Pancreas (tissue), 10 donors: ENCODE results near the gene ARL10. TPM values are rescaled to one million over a fixed set of nuclear protein-coding genes. Genes with fewer than 3 reads are reported as not detected.
A peak's percentile ranks its signal among the peaks of the same experiment; 100 is the strongest.

Source experiments
- ATAC-seq, 4 donors: fragments of 200-7000 bp; cut with Tn5 transposase; one replicate each; pipeline versions ENCODE4 v1.8.0 to v1.9.1; 2020; ENCODE audit warnings: mild to moderate bottlenecking in 4 of 4, moderate library complexity in 4 of 4
- DNase-seq, 6 donors: peaks; one replicate each; pipeline ENCODE4 v3.0.0-alpha.2; 2020
- FAIRE-seq: peaks from 2 replicates; lab custom pipeline; 2012; peaks lifted over from hg19 to GRCh38; lab: Jason Lieb, UNC
- H3K27ac ChIP-seq, 4 donors: fragments of 200-600 bp; sonication (generic); 1 replicate in 3 of 4; 2 replicates in 1 of 4; pipeline versions ENCODE4 v1.5.0 to v1.8.0; 2020
- H3K27me3 ChIP-seq, 4 donors: fragments of 200-600 bp; one replicate each; pipeline ENCODE4 v1.8.0; 2021
- H3K36me3 ChIP-seq, 3 donors: fragments of 200-600 bp; sonication (generic) in 1 of 3; one replicate each; pipeline versions ENCODE4 v1.5.0 to v1.8.0; 2020 to 2021
- H3K4me1 ChIP-seq, 3 donors: fragments of 200-600 bp; one replicate each; pipeline ENCODE4 v1.8.0; 2021
- H3K4me3 ChIP-seq, 4 donors: fragments of 200-600 bp; sonication (generic) in 2 of 4; one replicate each; pipeline versions ENCODE4 v1.5.0 to v1.8.0; 2020 to 2021
- H3K9me3 ChIP-seq, 4 donors: fragments of 200-600 bp; one replicate each; pipeline ENCODE4 v1.8.0; 2021
- WGBS, 2 donors: extraction: QIAGEN DNeasy Blood & Tissue Kit; methylation state at CpG; one replicate each; pipeline ENCODE4 v1.1.7; 2013; 5-methylcytosine and 5-hydroxymethylcytosine counted together
- intact Hi-C, 3 donors: fragments of 100-400 bp; cut with DNase I; formaldehyde crosslinking; loops; one replicate each; pipeline versions ENCODE4 v1.11.1 to v1.14.2; 2022
- polyA plus RNA-seq, 2 donors: library from polyadenylated mRNA; stranded (reverse); fragments of 200-250 nt; gene quantifications; one replicate each; pipeline ENCODE4 v1.2.3, GENCODE V29; 2013
- total RNA-seq, 6 donors: library from RNA; stranded (reverse); fragmentation: NEBNext Ultra II Directional in 4 of 6; extraction: Animal tissue kit (Norgen Biotek cat#: 25700) in 4 of 6; gene quantifications; one replicate each; pipeline versions ENCODE4 v1.2.1 to v1.2.4, GENCODE V29; 2021 to 2023
- TF ChIP-seq, protein P1 (sequence below), 4 donors: fragments of 200-600 bp; sonication (generic) in 3 of 4; IDR thresholded peaks; one replicate each; pipeline versions ENCODE4 v1.5.0 to v1.8.0; 2021; ENCODE audit warnings: antibody characterized with exemption in 4 of 4
- donor health status: healthy with polysubstance abuse.
- donor health status: DM: no; HTN: no; CAD: no; lungs with moderate emphysema.
- donor health status: DM: no; HTN: no; CAD: no.
- donor health status: control.
- donor health status: control.
- donor health status: Bipolar disorder and iron deficiency.
- donor health status: DM: yes; HTN: yes; CAD: no.
- donor health status: DM: no; HTN: no; CAD: no.
- donor health status: DM: no; HTN: no; CAD: no.
- donor health status: DM: yes; HTN: yes; CAD: no.

ARL10 gene
- total and polyA plus RNA-seq, 8 donors, result 0.95 to 5.3 (median 2.4) TPM

DNA sequence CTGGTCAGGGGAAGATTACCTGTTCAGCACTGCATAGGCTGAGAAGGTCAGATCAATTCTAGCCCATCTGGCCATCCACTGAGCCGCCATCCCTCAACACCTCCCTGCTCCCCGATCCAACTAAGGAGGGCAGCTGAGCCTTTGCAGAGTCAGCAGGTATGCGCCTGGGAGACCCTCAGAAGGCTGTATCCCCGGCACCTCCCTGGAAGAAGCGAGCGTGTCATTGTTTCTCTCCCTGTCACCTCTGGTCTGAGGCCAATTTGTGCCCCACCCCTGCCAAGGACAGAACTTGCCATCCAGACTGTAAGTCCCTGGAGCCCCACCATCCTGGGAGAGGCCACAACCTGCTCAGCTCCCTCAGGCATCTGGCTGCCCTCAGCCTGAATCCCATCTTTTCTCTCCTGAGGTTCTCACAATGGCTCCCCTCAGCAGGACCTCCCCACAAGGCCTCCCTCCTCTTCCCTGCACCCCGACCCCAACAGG is 48.5 kb downstream of the ARL10 start:
- DNase-seq (peak in 1 of 6 donors; percentile 45), ATAC-seq (no peak), FAIRE-seq (no peak)
- Histone ChIP-seq H3K4me3 (no peak overlapping the region), H3K4me1 (peaks cover 0 to 15% (median 0%) of the 10 kb centered on the region in 3 donors), H3K9me3 (no peaks in the 10 kb centered on the region), H3K27ac (no peak overlapping the region), H3K36me3 (no peaks in the 10 kb centered on the region), H3K27me3 (no peaks in the 10 kb centered on the region)
- 86 to 87% methylated on average over 7 of the region's 7 CpGs for WGBS, 2 donors
- intact Hi-C loops, result loop anchor here in 1 of 3 donors (10.0 kb wide), 1 partner anchor 161 kb away; no protein-coding TSS in a partner anchor
- TF ChIP-seq, protein P1, sequence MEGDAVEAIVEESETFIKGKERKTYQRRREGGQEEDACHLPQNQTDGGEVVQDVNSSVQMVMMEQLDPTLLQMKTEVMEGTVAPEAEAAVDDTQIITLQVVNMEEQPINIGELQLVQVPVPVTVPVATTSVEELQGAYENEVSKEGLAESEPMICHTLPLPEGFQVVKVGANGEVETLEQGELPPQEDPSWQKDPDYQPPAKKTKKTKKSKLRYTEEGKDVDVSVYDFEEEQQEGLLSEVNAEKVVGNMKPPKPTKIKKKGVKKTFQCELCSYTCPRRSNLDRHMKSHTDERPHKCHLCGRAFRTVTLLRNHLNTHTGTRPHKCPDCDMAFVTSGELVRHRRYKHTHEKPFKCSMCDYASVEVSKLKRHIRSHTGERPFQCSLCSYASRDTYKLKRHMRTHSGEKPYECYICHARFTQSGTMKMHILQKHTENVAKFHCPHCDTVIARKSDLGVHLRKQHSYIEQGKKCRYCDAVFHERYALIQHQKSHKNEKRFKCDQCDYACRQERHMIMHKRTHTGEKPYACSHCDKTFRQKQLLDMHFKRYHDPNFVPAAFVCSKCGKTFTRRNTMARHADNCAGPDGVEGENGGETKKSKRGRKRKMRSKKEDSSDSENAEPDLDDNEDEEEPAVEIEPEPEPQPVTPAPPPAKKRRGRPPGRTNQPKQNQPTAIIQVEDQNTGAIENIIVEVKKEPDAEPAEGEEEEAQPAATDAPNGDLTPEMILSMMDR (IDR thresholded peaks at IDR 0.05), result no peak

DNA sequence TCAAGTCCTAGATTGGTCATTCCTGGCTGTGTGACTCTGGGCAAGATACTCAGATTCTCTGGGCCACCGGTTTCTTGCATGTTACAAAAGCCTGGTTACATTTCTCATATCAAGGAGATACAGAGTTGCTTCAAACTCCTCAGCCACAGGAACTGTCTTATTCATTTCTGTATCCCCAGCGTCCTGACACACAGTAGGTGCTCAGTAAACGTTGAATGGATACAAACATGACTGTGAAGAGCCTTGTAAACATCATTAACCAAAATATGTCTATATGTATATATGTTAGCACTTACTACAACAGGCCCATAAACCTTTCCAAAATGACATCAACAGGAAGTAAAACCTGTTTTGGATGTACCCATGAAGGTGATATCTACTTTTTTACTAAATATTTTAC is 49.4 kb downstream of the ARL10 start:
- Histone ChIP-seq H3K4me1 (peaks cover 0 to 15% (median 0%) of the 10 kb centered on the region in 3 donors), H3K36me3 (no peaks in the 10 kb centered on the region), H3K27me3 (no peaks in the 10 kb centered on the region), H3K9me3 (no peaks in the 10 kb centered on the region), H3K4me3 (no peak overlapping the region), H3K27ac (no peak overlapping the region)
- ATAC-seq (no peak), DNase-seq (no peak), FAIRE-seq (no peak)
- WGBS, 2 donors, result 43 to 45% methylated on average over 3 of the region's 3 CpGs
- intact Hi-C loops, result loop anchor here in 1 of 3 donors (10.0 kb wide), 1 partner anchor 160 kb away; no protein-coding TSS in a partner anchor
- TF ChIP-seq, protein P1 (IDR thresholded peaks at IDR 0.05), result no peak

- peak in 2 of 4 donors; percentile 1 to 4 for ATAC-seq
- intact Hi-C loops, result loop anchor here in 1 of 3 donors (10.0 kb wide), 1 partner anchor 159 kb away; no protein-coding TSS in a partner anchor
- Histone ChIP-seq H3K4me1 (peaks cover 0 to 15% (median 0%) of the 10 kb centered on the region in 3 donors), H3K4me3 (peak overlapping the region; percentile 64 to 100 (median 85)), H3K27ac (peak overlapping the region; percentile 79 to 90 (median 83)), H3K36me3 (no peaks in the 10 kb centered on the region), H3K9me3 (no peaks in the 10 kb centered on the region), H3K27me3 (no peaks in the 10 kb centered on the region)
- WGBS, 2 donors, result 41 to 47% methylated on average over 13 of the region's 13 CpGs
- no peak for FAIRE-seq
- TF ChIP-seq, protein P1 (IDR thresholded peaks at IDR 0.05), result no peak
- peak in 2 of 6 donors; percentile 21 to 30 for DNase-seq
Measured at GRCh38 chr5:176415240-176415951, 50.1 kb downstream of the ARL10 start.

GRCh38 chr5:176415952-176416924 is 51.0 kb downstream of the ARL10 start, which contains the start of gene CLTB:
CLTB (minus strand) TSS chr5:176416539; CDS start chr5:176416363, 176 bp downstream.
- 1% methylated on average over 76 to 107 of the region's 107 CpGs for WGBS, 2 donors

More at GRCh38 chr5:176415952-176416924, 51.0 kb downstream of the ARL10 start, which contains the start of gene CLTB:
- Histone ChIP-seq H3K36me3 (no peaks in the 10 kb centered on the region), H3K27me3 (no peaks in the 10 kb centered on the region), H3K9me3 (no peaks in the 10 kb centered on the region), H3K27ac (peak within 1 kb of the TSS; percentile 79 to 90 (median 83)), H3K4me1 (peaks cover 0 to 15% (median 0%) of the 10 kb centered on the region in 3 donors), H3K4me3 (peak within 1 kb of the TSS; percentile 64 to 100 (median 85))
- DNase-seq (peak; percentile 88 to 99 (median 96)), FAIRE-seq (no peak), ATAC-seq (peak; percentile 97)
- TF ChIP-seq, protein P1 (IDR thresholded peaks at IDR 0.05), result peak; percentile 47 to 59 (median 56)
- intact Hi-C loops, result loop anchor here in 1 of 3 donors (10.0 kb wide), 1 partner anchor 159 kb away; no protein-coding TSS in a partner anchor
